GM21528 (cell line): Measurements from ENCODE around the gene CACNA2D2.
"Not testable (repeated sequence)": the region's sequence is repeated elsewhere in the genome, so short reads cannot be mapped to it uniquely, and the experiment has no call there.

Experiments
- ATAC-seq: cut with Tn5 transposase; IDR thresholded peaks from one replicate; pipeline ENCODE4 v1.9.1; 2021; ENCODE audit warnings: mild to moderate bottlenecking, moderate library complexity; ENCODE audit not compliant: unreplicated experiment, low FRiP score

Gene CACNA2D2

GRCh38 chr3:50530001-50530970 lies 26.9 kb upstream of the CACNA2D2 start:
- ATAC-seq = no peak

GRCh38 chr3:50525987-50526386 lies 22.6 kb upstream of the CACNA2D2 start:
- ATAC-seq = no peak

GRCh38 chr3:50525191-50525910 lies 21.9 kb upstream of the CACNA2D2 start:
- ATAC-seq = no peak

- no peak for ATAC-seq
Measured at GRCh38 chr3:50524746-50525145, 21.3 kb upstream of the CACNA2D2 start.

GRCh38 chr3:50523279-50523811 lies 19.9 kb upstream of the CACNA2D2 start:
- ATAC-seq = no peak

GRCh38 chr3:50521572-50521971 lies 18.1 kb upstream of the CACNA2D2 start:
- ATAC-seq = no peak

GRCh38 chr3:50520849-50521248 lies 17.4 kb upstream of the CACNA2D2 start:
- ATAC-seq = no peak

- no peak for ATAC-seq
Measured at GRCh38 chr3:50519471-50520089, 16.1 kb upstream of the CACNA2D2 start.

GRCh38 chr3:50518436-50518835 lies 15.0 kb upstream of the CACNA2D2 start:
- ATAC-seq = no peak

GRCh38 chr3:50517721-50518206 lies 14.3 kb upstream of the CACNA2D2 start:
- ATAC-seq = no peak

GRCh38 chr3:50516440-50516871 lies 13.0 kb upstream of the CACNA2D2 start:
- no peak for ATAC-seq

GRCh38 chr3:50515565-50516439 lies 12.4 kb upstream of the CACNA2D2 start:
- no peak for ATAC-seq

- not testable (repeated sequence) for ATAC-seq
Measured at GRCh38 chr3:50512908-50513307, 9.5 kb upstream of the CACNA2D2 start.

GRCh38 chr3:50512131-50512530 lies 8.7 kb upstream of the CACNA2D2 start:
- no peak for ATAC-seq

- ATAC-seq = no peak
Measured at GRCh38 chr3:50510325-50510724, 6.9 kb upstream of the CACNA2D2 start.

GRCh38 chr3:50509715-50510114 lies 6.3 kb upstream of the CACNA2D2 start:
- ATAC-seq = no peak

GRCh38 chr3:50508821-50509220 lies 5.4 kb upstream of the CACNA2D2 start:
- no peak for ATAC-seq

- ATAC-seq = no peak
Measured at GRCh38 chr3:50506169-50506568, 2.7 kb upstream of the CACNA2D2 start.

- ATAC-seq = no peak
Measured at GRCh38 chr3:50504681-50505080, 1.2 kb upstream of the CACNA2D2 start.
